Mesendoderm (in vitro differentiated cells): Measurements from ENCODE around the gene KANK4.

Experiments used
- DNase-seq: peaks from one replicate; pipeline ENCODE4 v3.0.0; 2013
- H2AK5ac ChIP-seq: 2 replicates; pipeline ENCODE4 v1.6.1; 2013; ENCODE audit warnings: low read length, inconsistent platforms
- H2BK120ac ChIP-seq: 2 replicates; pipeline ENCODE4 v1.6.1; 2013; ENCODE audit warnings: low read depth, mild to moderate bottlenecking, low read length, moderate library complexity, mixed read lengths
- H2BK15ac ChIP-seq: replicated peaks from 2 replicates; pipeline ENCODE4 v1.6.1; 2013; ENCODE audit warnings: low read depth, mild to moderate bottlenecking, moderate library complexity
- H2BK5ac ChIP-seq: 2 replicates; pipeline ENCODE4 v1.6.1; 2013; ENCODE audit warnings: low read length, inconsistent platforms
- H3K18ac ChIP-seq: 2 replicates; pipeline ENCODE4 v1.6.1; 2013; ENCODE audit warnings: mild to moderate bottlenecking, low read length, mixed read lengths
- H3K23ac ChIP-seq: one replicate; pipeline ENCODE4 v1.6.1; 2013; ENCODE audit warnings: low read length
- H3K27ac ChIP-seq: 2 replicates; pipeline ENCODE4 v1.5.1; 2013; ENCODE audit warnings: low read depth, mild to moderate bottlenecking, inconsistent platforms, low read length, moderate library complexity
- H3K27me3 ChIP-seq: 2 replicates; pipeline ENCODE4 v1.6.1; 2013; ENCODE audit warnings: low read length, control low read depth, mild to moderate bottlenecking, inconsistent platforms; ENCODE audit not compliant: insufficient read depth, poor library complexity
- H3K36me3 ChIP-seq: 2 replicates; pipeline ENCODE4 v1.6.1; 2013; ENCODE audit warnings: low read length, inconsistent platforms; ENCODE audit not compliant: control insufficient read depth, insufficient read depth
- H3K4ac ChIP-seq: one replicate; pipeline ENCODE4 v1.6.1; 2013; ENCODE audit warnings: low read depth, mild to moderate bottlenecking, low read length, moderate library complexity
- H3K4me1 ChIP-seq: 2 replicates; pipeline ENCODE4 v1.6.1; 2013; ENCODE audit warnings: low read depth, low read length, inconsistent platforms; ENCODE audit not compliant: control insufficient read depth
- H3K4me2 ChIP-seq: 2 replicates; pipeline ENCODE4 v1.6.1; 2013; ENCODE audit warnings: low read length
- H3K4me3 ChIP-seq: 2 replicates; pipeline ENCODE4 v1.5.1; 2013; ENCODE audit warnings: mild to moderate bottlenecking, low read length
- H3K56ac ChIP-seq: one replicate; pipeline ENCODE4 v1.6.1; 2013; ENCODE audit warnings: low read length
- H3K79me1 ChIP-seq: 2 replicates; pipeline ENCODE4 v1.6.1; 2013; ENCODE audit warnings: low read length, inconsistent platforms
- H3K79me2 ChIP-seq: 2 replicates; pipeline ENCODE4 v1.6.1; 2013; ENCODE audit warnings: mild to moderate bottlenecking, low read length; ENCODE audit not compliant: control insufficient read depth, insufficient read depth
- H3K9ac ChIP-seq: 2 replicates; pipeline ENCODE4 v1.6.1; 2013; ENCODE audit warnings: low read length, inconsistent platforms
- H4K5ac ChIP-seq: one replicate; pipeline ENCODE4 v1.6.1; 2013; ENCODE audit warnings: low read length
- H4K8ac ChIP-seq: one replicate; pipeline ENCODE4 v1.6.1; 2013; ENCODE audit warnings: low read depth, mild to moderate bottlenecking, control low read depth, low read length, moderate library complexity
- WGBS: extraction: QIAGEN DNeasy Blood & Tissue Kit; methylation state at CpG from one replicate; pipeline ENCODE4 v1.1.7; 2013; ENCODE audit warnings: low lambda C conversion rate, missing lambda C conversion rate; ENCODE audit not compliant: insufficient coverage; ENCODE audit errors: extremely low coverage; 5-methylcytosine and 5-hydroxymethylcytosine counted together

Gene KANK4

GRCh38 chr1:62281922-62282555, 37.2 kb downstream of the KANK4 start:
- no peak overlapping the region for H3K23ac ChIP-seq
- H3K27me3 ChIP-seq, result no peaks in the 10 kb centered on the region
- no peak overlapping the region for H3K56ac ChIP-seq
- H2BK5ac ChIP-seq, result no peak overlapping the region
- no peak overlapping the region for H4K5ac ChIP-seq
- H2AK5ac ChIP-seq, result no peak overlapping the region
- H3K27ac ChIP-seq, result no peak overlapping the region
- WGBS, result no CpG with 5 or more reads among the region's 4 CpGs
- H3K4ac ChIP-seq, result no peak overlapping the region
- no peak overlapping the region for H3K4me3 ChIP-seq
- no peak overlapping the region for H3K9ac ChIP-seq
- H3K79me1 ChIP-seq, result no peaks in the 10 kb centered on the region
- H3K4me2 ChIP-seq, result no peak overlapping the region
- no peak overlapping the region for H3K18ac ChIP-seq
- no peaks in the 10 kb centered on the region for H3K36me3 ChIP-seq
- no peak overlapping the region for H2BK15ac ChIP-seq
- no peak overlapping the region for H4K8ac ChIP-seq
- no peaks in the 10 kb centered on the region for H3K79me2 ChIP-seq
- peaks cover 15% of the 10 kb centered on the region for H3K4me1 ChIP-seq
- H2BK120ac ChIP-seq, result no peak overlapping the region
- no peak for DNase-seq

GRCh38 chr1:62280960-62281465, 38.2 kb downstream of the KANK4 start:
- no peak overlapping the region for H3K18ac ChIP-seq
- H2AK5ac ChIP-seq, result no peak overlapping the region
- H3K4me2 ChIP-seq, result no peak overlapping the region
- no peak overlapping the region for H3K4me3 ChIP-seq
- no peak overlapping the region for H3K27ac ChIP-seq
- H4K5ac ChIP-seq, result no peak overlapping the region
- no peak overlapping the region for H2BK120ac ChIP-seq
- no peak overlapping the region for H2BK15ac ChIP-seq
- no CpG with 5 or more reads among the region's 2 CpGs for WGBS
- no peak overlapping the region for H2BK5ac ChIP-seq
- no peak for DNase-seq
- H3K27me3 ChIP-seq, result no peaks in the 10 kb centered on the region
- no peak overlapping the region for H4K8ac ChIP-seq
- H3K79me2 ChIP-seq, result no peaks in the 10 kb centered on the region
- H3K56ac ChIP-seq, result no peak overlapping the region
- H3K4me1 ChIP-seq, result peaks cover 5% of the 10 kb centered on the region
- H3K4ac ChIP-seq, result no peak overlapping the region
- no peaks in the 10 kb centered on the region for H3K79me1 ChIP-seq
- H3K36me3 ChIP-seq, result no peaks in the 10 kb centered on the region
- H3K9ac ChIP-seq, result no peak overlapping the region
- H3K23ac ChIP-seq, result no peak overlapping the region

- DNase-seq, result no peak
- Histone ChIP-seq H3K79me1 (no peaks in the 10 kb centered on the region), H3K4me3 (no peak overlapping the region), H2BK120ac (no peak overlapping the region), H2BK15ac (no peak overlapping the region), H3K4ac (no peak overlapping the region), H3K23ac (no peak overlapping the region), H4K5ac (no peak overlapping the region), H3K27me3 (no peaks in the 10 kb centered on the region), H2AK5ac (no peak overlapping the region), H2BK5ac (no peak overlapping the region), H3K79me2 (no peaks in the 10 kb centered on the region), H3K56ac (no peak overlapping the region), H3K36me3 (no peaks in the 10 kb centered on the region), H3K9ac (no peak overlapping the region), H3K18ac (no peak overlapping the region), H4K8ac (no peak overlapping the region), H3K4me2 (no peak overlapping the region), H3K4me1 (no peaks in the 10 kb centered on the region), H3K27ac (no peak overlapping the region)
- WGBS, result no CpG with 5 or more reads among the region's 4 CpGs
These were observed 39.1 kb downstream of the KANK4 start for GRCh38 chr1:62280150-62280549.

- H3K36me3 ChIP-seq, result no peaks in the 10 kb centered on the region
- no peak overlapping the region for H2AK5ac ChIP-seq
- H3K4me2 ChIP-seq, result no peak overlapping the region
- H3K56ac ChIP-seq, result no peak overlapping the region
- no peak overlapping the region for H2BK15ac ChIP-seq
- H4K8ac ChIP-seq, result no peak overlapping the region
- H3K4me3 ChIP-seq, result no peak overlapping the region
- DNase-seq, result no peak
- no peak overlapping the region for H2BK5ac ChIP-seq
- H3K4me1 ChIP-seq, result no peaks in the 10 kb centered on the region
- no peak overlapping the region for H4K5ac ChIP-seq
- no peak overlapping the region for H3K9ac ChIP-seq
- no peak overlapping the region for H2BK120ac ChIP-seq
- H3K23ac ChIP-seq, result no peak overlapping the region
- no peaks in the 10 kb centered on the region for H3K79me1 ChIP-seq
- H3K18ac ChIP-seq, result no peak overlapping the region
- H3K27ac ChIP-seq, result no peak overlapping the region
- H3K27me3 ChIP-seq, result no peaks in the 10 kb centered on the region
- no peaks in the 10 kb centered on the region for H3K79me2 ChIP-seq
- H3K4ac ChIP-seq, result no peak overlapping the region
These were observed 42.4 kb downstream of the KANK4 start for GRCh38 chr1:62276791-62277190.

GRCh38 chr1:62274496-62275485, 44.4 kb downstream of the KANK4 start:
- Histone ChIP-seq H2BK5ac (no peak overlapping the region), H3K18ac (no peak overlapping the region), H3K23ac (no peak overlapping the region), H3K4me1 (no peaks in the 10 kb centered on the region), H3K4ac (no peak overlapping the region), H3K56ac (no peak overlapping the region), H3K9ac (no peak overlapping the region), H2AK5ac (no peak overlapping the region), H3K4me2 (no peak overlapping the region), H3K27ac (no peak overlapping the region), H3K36me3 (no peaks in the 10 kb centered on the region), H3K79me1 (no peaks in the 10 kb centered on the region), H3K27me3 (no peaks in the 10 kb centered on the region), H3K4me3 (no peak overlapping the region), H2BK120ac (no peak overlapping the region), H4K8ac (no peak overlapping the region), H3K79me2 (no peaks in the 10 kb centered on the region), H2BK15ac (no peak overlapping the region), H4K5ac (no peak overlapping the region)
- no peak for DNase-seq
- WGBS, result no CpG with 5 or more reads among the region's 14 CpGs
